HepG2 (cell line): Measurements from ENCODE around the gene METTL1. TPM values are rescaled to one million over a fixed set of nuclear protein-coding genes. Genes with fewer than 3 reads are reported as not detected.

ENCODE experiments used
- ATAC-seq: fragments of 200-7000 bp; cut with Tn5 transposase; 3 replicates; pipeline ENCODE4 v1.9.1; 2020; ENCODE audit warnings: mild to moderate bottlenecking, moderate library complexity
- BruUV-seq: library from RNA; stranded (reverse); fragments of 400-500 nt; replicated peaks from 2 replicates; lab custom pipeline; 2021; lab: Mats Ljungman, UMichigan
- CTCF ChIA-PET: fragments of 300-600 bp; formaldehyde crosslinking; extraction: SDS; loops from one replicate; lab custom pipeline; 2021; ENCODE audit warnings: low total read pairs, inconsistent platforms, low intra/inter-chr PET ratio; lab: Yijun Ruan, JAX
- POLR2A ChIA-PET: fragments of 350-600 bp; sonication (Branson Sonifier 250); formaldehyde crosslinking; loops from one replicate; lab custom pipeline; 2020; ENCODE audit warnings: antibody characterized with exemption, inconsistent platforms; lab: Yijun Ruan, JAX
- DNase-seq: peaks from one replicate; pipeline ENCODE4 v3.0.0-alpha.2; 2015; ENCODE audit warnings: low spot score
- FAIRE-seq: peaks from 3 replicates; lab custom pipeline; 2011; peaks lifted over from hg19 to GRCh38; lab: Jason Lieb, UNC
- H2AFZ ChIP-seq: one replicate; pipeline ENCODE4 v1.6.1; 2011; ENCODE audit warnings: low read length, inconsistent platforms
- H3K27ac ChIP-seq: fragments of 300-600 bp; 3 replicates; pipeline ENCODE4 v1.8.0; 2011; ENCODE audit warnings: mixed run types, mild to moderate bottlenecking, mixed read lengths, low read length, inconsistent platforms; ENCODE audit not compliant: insufficient read depth; ENCODE audit errors: extremely low read length
- H3K27me3 ChIP-seq, 2 experiments: fragments of 200-600 bp in 1 of 2; 2 replicates in 1 of 2; 3 replicates in 1 of 2; pipeline versions ENCODE4 v1.6.0 to v1.8.0; 2011; ENCODE audit warnings: low read length in 2 of 2, mild to moderate bottlenecking in 2 of 2, moderate library complexity in 2 of 2, inconsistent platforms in 1 of 2; ENCODE audit not compliant: insufficient read depth in 2 of 2, control insufficient read depth in 1 of 2
- H3K36me3 ChIP-seq, 2 experiments: fragments of 200-600 bp in 1 of 2; replicated peaks in 1 of 2; 2 replicates in 1 of 2; 3 replicates in 1 of 2; pipeline versions ENCODE4 v1.5.1 to v1.8.0; 2011; ENCODE audit warnings: low read length in 2 of 2, inconsistent platforms in 1 of 2; ENCODE audit not compliant: insufficient read depth in 2 of 2, control insufficient read depth in 1 of 2
- H3K4me1 ChIP-seq: 2 replicates; pipeline ENCODE4 v1.5.1; 2012; ENCODE audit warnings: low read length, inconsistent platforms; ENCODE audit not compliant: insufficient read depth
- H3K4me2 ChIP-seq: 2 replicates; pipeline ENCODE4 v1.6.0; 2011; ENCODE audit warnings: low read depth, low read length, inconsistent platforms
- H3K4me3 ChIP-seq, 3 experiments: fragments of 200-600 bp in 1 of 3; sonication (generic), shearing (Covaris generic) in 1 of 3; replicated peaks in 1 of 3; 2 replicates each; pipeline ENCODE4 v1.5.1; 2011 to 2016; ENCODE audit warnings: low read length in 3 of 3, inconsistent platforms in 2 of 3, low read depth in 2 of 3, mild to moderate bottlenecking in 2 of 3, control low read depth in 1 of 3, mixed read lengths in 1 of 3; ENCODE audit not compliant: insufficient read depth in 1 of 3
- H3K79me2 ChIP-seq: one replicate; pipeline ENCODE4 v1.6.1; 2011; ENCODE audit warnings: low read length, inconsistent platforms; ENCODE audit not compliant: insufficient read depth
- H3K9ac ChIP-seq: 2 replicates; pipeline ENCODE4 v1.6.0; 2011; ENCODE audit warnings: mild to moderate bottlenecking, low read depth, low read length, inconsistent platforms; ENCODE audit not compliant: insufficient read depth
- H3K9me3 ChIP-seq: 2 replicates; pipeline ENCODE4 v1.5.1; 2012; ENCODE audit warnings: mild to moderate bottlenecking, low read length
- H4K20me1 ChIP-seq: 2 replicates; pipeline ENCODE4 v1.6.0; 2011; ENCODE audit warnings: inconsistent platforms, mild to moderate bottlenecking, low read length, moderate library complexity; ENCODE audit not compliant: insufficient read depth
- CEBPB ChIP-seq: IDR thresholded peaks from 2 replicates; pipeline ENCODE4 v1.6.1; 2011; ENCODE audit warnings: low read depth, low read length, improper control_type of control experiment, borderline replicate concordance
- CENPBD1 ChIP-seq: sonication (generic); formaldehyde crosslinking; IDR thresholded peaks from 2 replicates; pipeline ENCODE4 v1.8.0; 2022; ENCODE audit warnings: missing genetic modification reagents, low read depth, mild to moderate bottlenecking, borderline replicate concordance
- E2F1 ChIP-seq: sonication (generic); formaldehyde crosslinking; IDR thresholded peaks from 2 replicates; pipeline ENCODE4 v1.5.0; 2020; ENCODE audit warnings: missing genetic modification reagents
- EEA1 ChIP-seq: sonication (generic); formaldehyde crosslinking; IDR thresholded peaks from 2 replicates; pipeline ENCODE4 v1.5.1; 2020; ENCODE audit warnings: mild to moderate bottlenecking, missing genetic modification reagents, borderline replicate concordance
- ELF3 ChIP-seq: IDR thresholded peaks from 2 replicates; pipeline ENCODE4 v1.6.1; 2016; ENCODE audit warnings: missing genetic modification reagents, missing compliant biosample characterization
- ISL2 ChIP-seq: sonication (generic); formaldehyde crosslinking; IDR thresholded peaks from 2 replicates; pipeline ENCODE4 v1.5.0; 2020; ENCODE audit warnings: missing genetic modification reagents
- MAFG ChIP-seq: sonication (generic); formaldehyde crosslinking; IDR thresholded peaks from 2 replicates; pipeline ENCODE4 v1.5.1; 2020; ENCODE audit warnings: mild to moderate bottlenecking, missing genetic modification reagents
- SOX13 ChIP-seq, 3 experiments: fragments of 450-650 bp in 1 of 3; sonication (generic) in 1 of 3; formaldehyde crosslinking in 1 of 3; IDR thresholded peaks in 2 of 3; conservative IDR thresholded peaks in 1 of 3; 2 replicates each; pipeline versions ENCODE4 v1.5.0 to v1.6.1; 2016 to 2020; ENCODE audit warnings: antibody characterized with exemption in 1 of 3, mild to moderate bottlenecking in 1 of 3, missing compliant biosample characterization in 1 of 3, missing genetic modification reagents in 1 of 3, moderate library complexity in 1 of 3
- TAF1 ChIP-seq: sonication (generic); formaldehyde crosslinking; IDR thresholded peaks from 2 replicates; pipeline ENCODE4 v1.4.0; 2020; ENCODE audit warnings: missing genetic modification reagents
- ZBTB3 ChIP-seq: sonication (generic); formaldehyde crosslinking; IDR thresholded peaks from 2 replicates; pipeline ENCODE4 v1.4.0; 2020; ENCODE audit warnings: low read depth, mild to moderate bottlenecking, moderate library complexity, missing genetic modification reagents, borderline replicate concordance
- ZBTB37 ChIP-seq: sonication (generic); formaldehyde crosslinking; IDR thresholded peaks from 2 replicates; pipeline ENCODE4 v1.4.0; 2020; ENCODE audit warnings: mild to moderate bottlenecking, missing genetic modification reagents
- ZNF101 ChIP-seq: sonication (generic); formaldehyde crosslinking; IDR thresholded peaks from 2 replicates; pipeline ENCODE4 v1.4.0; 2020; ENCODE audit warnings: mild to moderate bottlenecking, low read depth, missing genetic modification reagents, borderline replicate concordance
- WGBS: methylation state at CpG from one replicate; pipeline ENCODE4 v1.1.6; 2017; ENCODE audit warnings: low lambda C conversion rate; 5-methylcytosine and 5-hydroxymethylcytosine counted together
- in situ Hi-C: cut with HindIII; loops from 2 replicates; pipeline ENCODE4 v1.10.0; 2017; ENCODE audit warnings: low pct_unique_long_range_greater_than_20kb; ENCODE audit not compliant: extremely low pct_ligation_motif_present
- intact Hi-C: fragments of 100-400 bp; cut with micrococcal nuclease; formaldehyde crosslinking; loops from one replicate; pipeline ENCODE4 v1.10.0; 2022; ENCODE audit not compliant: unreplicated experiment
- polyA plus RNA-seq, 8 experiments: library from polyadenylated mRNA; depleted of rRNA in 3 of 8; stranded (reverse) in 7 of 8; unstranded in 1 of 8; fragments of >200 nt; fragmentation: Illumina TruSeq in 4 of 8; extraction: Trizol in 4 of 8; gene quantifications; 2 replicates each; pipeline versions ENCODE4 v1.2.1 to v1.2.3, GENCODE V29; 2011 to 2016; ENCODE audit warnings: low read depth in 4 of 8, missing spikeins in 1 of 8, mixed read lengths in 1 of 8; ENCODE audit not compliant: insufficient read depth in 1 of 8
- total RNA-seq, 5 experiments: library from RNA; depleted of rRNA; stranded (reverse); fragments of >200 nt; fragmentation: Illumina TruSeq; extraction: Trizol; gene quantifications; 2 replicates each; pipeline ENCODE4 v1.2.3, GENCODE V29; 2016; ENCODE audit warnings: low read depth in 1 of 5

The METTL1 gene
- total and polyA plus RNA-seq, 2 of the 13 experiments (the other 11 are each of a cell fraction or from before 2014, with no cell fraction given), result 34.7 to 36.9 TPM

GRCh38 chr12:57749061-57749460 lies 22.8 kb downstream of the METTL1 start:
- 97% methylated on average over 5 of the region's 5 CpGs for WGBS

More at GRCh38 chr12:57749061-57749460, 22.8 kb downstream of the METTL1 start:
- no peaks in the 10 kb centered on the region for H3K9me3 ChIP-seq
- ChIA-PET POLR2A (no interaction called here), CTCF (no interaction called here)
- H4K20me1 ChIP-seq, result 0 out of 2 replicates have a peak, but pooled peaks cover under 1% of the 10 kb centered on the region
- FAIRE-seq, result no peak
- ATAC-seq, result no peak
- H2AFZ ChIP-seq, result no peak overlapping the region
- H3K27ac ChIP-seq, result no peak overlapping the region
- DNase-seq, result no peak
- no peak overlapping the region for H3K9ac ChIP-seq
- no peak overlapping the region for H3K4me3 ChIP-seq
- no peaks in the 10 kb centered on the region; a peak in 1 of 5 replicates for H3K27me3 ChIP-seq
- H3K4me2 ChIP-seq, result no peak overlapping the region
- peaks cover 45% of the 10 kb centered on the region for H3K4me1 ChIP-seq
- intact Hi-C loops, result no loop called here
- no TSS peak for BruUV-seq
- in situ Hi-C loops, result no loop called here
- no peak for TF ChIP-seq ISL2
- TF ChIP-seq TAF1 (CRISPR knock-in tag), result no peak
- no peak for TF ChIP-seq ZBTB37 (CRISPR knock-in tag)
- no peak for TF ChIP-seq CEBPB
- no peak for TF ChIP-seq E2F1 (CRISPR knock-in tag)
- TF ChIP-seq CENPBD1, result no peak
- no peak for TF ChIP-seq ELF3
- TF ChIP-seq MAFG, result no peak
- no peak for TF ChIP-seq EEA1 (CRISPR knock-in tag)
- no peak for TF ChIP-seq ZNF101 (CRISPR knock-in tag)
- no peak for TF ChIP-seq SOX13 (IDR thresholded peaks at IDR 0.05)
- TF ChIP-seq SOX13 (CRISPR knock-in tag; conservative IDR thresholded peaks at IDR 0.05 in 1 of 2, IDR thresholded peaks at IDR 0.05 in 1 of 2), result no peak
- TF ChIP-seq ZBTB3 (CRISPR knock-in tag), result no peak
- H3K36me3 ChIP-seq, result peaks cover 10 to 42% of the 10 kb centered on the region in 2 experiments
- peaks cover 31% of the 10 kb centered on the region for H3K79me2 ChIP-seq
